ENCODE measurements around the gene TDRD6.

The TDRD6 gene

DNA sequence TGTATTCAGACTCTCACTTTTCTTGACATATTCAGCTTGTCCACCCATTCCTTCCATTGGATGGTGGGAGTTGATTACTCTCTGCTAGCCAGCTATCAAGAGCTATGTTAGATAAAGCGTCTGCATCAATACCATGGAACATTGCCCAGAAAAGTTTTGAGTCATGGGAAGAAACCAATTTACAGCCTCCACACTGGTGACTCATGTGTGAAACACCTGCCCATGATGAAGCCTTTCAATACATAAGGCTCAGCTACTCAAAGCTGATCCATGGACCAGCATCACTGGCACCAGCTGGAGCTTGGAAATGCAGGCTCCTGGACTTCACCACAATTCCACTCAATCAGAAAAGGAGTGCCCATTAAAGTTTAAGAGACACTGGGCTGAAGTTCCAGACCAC is 31.4 kb downstream of the TDRD6 start:
- no peak overlapping the region for H3K27ac ChIP-seq (ENCODE audit: low read length)
- H4K20me1 ChIP-seq (ENCODE audit: insufficient read depth, low read length) = no peaks in the 10 kb centered on the region
- H3K9ac ChIP-seq (ENCODE audit: low read length) = no peak overlapping the region
- no peak overlapping the region for H2AFZ ChIP-seq (ENCODE audit: low read depth, low read length)
- no peaks in the 10 kb centered on the region for H3K9me3 ChIP-seq (ENCODE audit: insufficient read depth, low read length)
- TF ChIP-seq, protein P1, sequence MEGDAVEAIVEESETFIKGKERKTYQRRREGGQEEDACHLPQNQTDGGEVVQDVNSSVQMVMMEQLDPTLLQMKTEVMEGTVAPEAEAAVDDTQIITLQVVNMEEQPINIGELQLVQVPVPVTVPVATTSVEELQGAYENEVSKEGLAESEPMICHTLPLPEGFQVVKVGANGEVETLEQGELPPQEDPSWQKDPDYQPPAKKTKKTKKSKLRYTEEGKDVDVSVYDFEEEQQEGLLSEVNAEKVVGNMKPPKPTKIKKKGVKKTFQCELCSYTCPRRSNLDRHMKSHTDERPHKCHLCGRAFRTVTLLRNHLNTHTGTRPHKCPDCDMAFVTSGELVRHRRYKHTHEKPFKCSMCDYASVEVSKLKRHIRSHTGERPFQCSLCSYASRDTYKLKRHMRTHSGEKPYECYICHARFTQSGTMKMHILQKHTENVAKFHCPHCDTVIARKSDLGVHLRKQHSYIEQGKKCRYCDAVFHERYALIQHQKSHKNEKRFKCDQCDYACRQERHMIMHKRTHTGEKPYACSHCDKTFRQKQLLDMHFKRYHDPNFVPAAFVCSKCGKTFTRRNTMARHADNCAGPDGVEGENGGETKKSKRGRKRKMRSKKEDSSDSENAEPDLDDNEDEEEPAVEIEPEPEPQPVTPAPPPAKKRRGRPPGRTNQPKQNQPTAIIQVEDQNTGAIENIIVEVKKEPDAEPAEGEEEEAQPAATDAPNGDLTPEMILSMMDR (IDR thresholded peaks at IDR 0.05; ENCODE audit: low read depth, low read length) = no peak
- TF ChIP-seq EZH2phosphoT487 (IDR thresholded peaks at IDR 0.05; ENCODE audit: low read depth) = no peak
- no peak overlapping the region for H3K4me3 ChIP-seq (ENCODE audit: low read length)
- peaks cover 24% of the 10 kb centered on the region for H3K27me3 ChIP-seq (ENCODE audit: low read depth, low read length)
- no peaks in the 10 kb centered on the region for H3K79me2 ChIP-seq (ENCODE audit: low read length)
- H3K4me1 ChIP-seq (ENCODE audit: low read length) = peaks cover 7% of the 10 kb centered on the region
- no peaks in the 10 kb centered on the region for H3K36me3 ChIP-seq (replicated peaks; ENCODE audit: low read depth, low read length)
- no peak overlapping the region for H3K4me2 ChIP-seq (ENCODE audit: low read length)

DNA sequence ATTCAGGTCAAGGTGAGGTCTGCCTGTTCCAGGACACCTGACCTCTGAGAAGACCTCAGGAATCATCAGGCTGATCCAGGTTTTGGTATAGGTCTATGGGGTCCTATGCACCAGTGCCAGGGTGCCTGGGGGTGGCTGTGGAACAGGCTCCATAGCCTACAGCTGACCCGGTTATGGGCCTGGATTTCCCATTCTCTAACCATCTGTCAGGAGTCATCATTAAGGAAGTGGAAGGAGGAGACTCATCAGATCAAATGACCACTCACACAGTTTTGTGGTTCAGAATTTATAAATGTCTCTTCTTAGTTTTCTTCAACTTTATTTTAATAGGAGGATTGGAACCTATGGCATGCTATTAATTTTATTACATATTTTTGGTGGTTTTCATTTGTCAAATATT is 32.7 kb downstream of the TDRD6 start:
- H3K4me3 ChIP-seq (ENCODE audit: low read length) = no peak overlapping the region
- H3K27ac ChIP-seq (ENCODE audit: low read length) = no peak overlapping the region
- H3K9me3 ChIP-seq (ENCODE audit: insufficient read depth, low read length) = no peaks in the 10 kb centered on the region
- H2AFZ ChIP-seq (ENCODE audit: low read depth, low read length) = no peak overlapping the region
- peaks cover 33% of the 10 kb centered on the region for H3K27me3 ChIP-seq (ENCODE audit: low read depth, low read length)
- no peak overlapping the region for H3K9ac ChIP-seq (ENCODE audit: low read length)
- no peak for TF ChIP-seq EZH2phosphoT487 (IDR thresholded peaks at IDR 0.05; ENCODE audit: low read depth)
- TF ChIP-seq, protein P1 (IDR thresholded peaks at IDR 0.05; ENCODE audit: low read depth, low read length) = no peak
- H3K4me2 ChIP-seq (ENCODE audit: low read length) = no peak overlapping the region
- H4K20me1 ChIP-seq (ENCODE audit: insufficient read depth, low read length) = no peaks in the 10 kb centered on the region
- peaks cover 7% of the 10 kb centered on the region for H3K4me1 ChIP-seq (ENCODE audit: low read length)
- H3K79me2 ChIP-seq (ENCODE audit: low read length) = no peaks in the 10 kb centered on the region
- H3K36me3 ChIP-seq (replicated peaks; ENCODE audit: low read depth, low read length) = no peaks in the 10 kb centered on the region

DNA sequence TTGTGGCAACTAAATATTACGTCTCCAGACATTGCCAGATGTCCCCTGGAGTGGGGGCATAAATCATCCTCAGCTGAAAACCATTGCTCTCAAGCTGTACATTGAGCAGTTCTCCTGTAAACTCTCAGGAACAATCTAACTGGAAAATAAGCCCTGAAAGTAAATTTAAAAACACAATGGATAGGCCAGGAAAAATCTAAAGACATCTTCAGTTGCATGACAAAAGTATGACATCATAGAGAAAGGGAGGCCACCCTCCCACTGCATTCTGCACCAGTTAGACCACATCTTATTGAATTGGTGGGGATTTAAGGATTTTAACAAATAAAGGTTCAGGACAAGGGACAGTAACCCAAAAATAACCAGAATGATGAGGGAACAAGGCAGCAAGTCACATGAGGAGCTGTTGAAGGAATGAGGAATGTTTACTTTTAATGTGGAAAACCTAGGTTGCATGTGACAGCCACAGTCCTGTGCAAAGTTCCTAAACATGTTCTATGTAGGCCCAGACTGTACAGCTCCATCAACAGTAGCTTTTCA is 42.2 kb downstream of the TDRD6 start:
- no peak overlapping the region for H2AFZ ChIP-seq (ENCODE audit: low read depth, low read length)
- TF ChIP-seq, protein P1 (IDR thresholded peaks at IDR 0.05; ENCODE audit: low read depth, low read length) = no peak
- no peak for TF ChIP-seq EZH2phosphoT487 (IDR thresholded peaks at IDR 0.05; ENCODE audit: low read depth)
- no peak overlapping the region for H3K4me3 ChIP-seq (ENCODE audit: low read length)
- H3K4me1 ChIP-seq (ENCODE audit: low read length) = no peaks in the 10 kb centered on the region
- H3K36me3 ChIP-seq (replicated peaks; ENCODE audit: low read depth, low read length) = no peaks in the 10 kb centered on the region
- H3K9ac ChIP-seq (ENCODE audit: low read length) = no peak overlapping the region
- peaks cover 11% of the 10 kb centered on the region for H3K27me3 ChIP-seq (ENCODE audit: low read depth, low read length)
- H3K79me2 ChIP-seq (ENCODE audit: low read length) = no peaks in the 10 kb centered on the region
- no peaks in the 10 kb centered on the region for H3K9me3 ChIP-seq (ENCODE audit: insufficient read depth, low read length)
- no peak overlapping the region for H3K4me2 ChIP-seq (ENCODE audit: low read length)
- H3K27ac ChIP-seq (ENCODE audit: low read length) = no peak overlapping the region
- no peaks in the 10 kb centered on the region for H4K20me1 ChIP-seq (ENCODE audit: insufficient read depth, low read length)

DNA sequence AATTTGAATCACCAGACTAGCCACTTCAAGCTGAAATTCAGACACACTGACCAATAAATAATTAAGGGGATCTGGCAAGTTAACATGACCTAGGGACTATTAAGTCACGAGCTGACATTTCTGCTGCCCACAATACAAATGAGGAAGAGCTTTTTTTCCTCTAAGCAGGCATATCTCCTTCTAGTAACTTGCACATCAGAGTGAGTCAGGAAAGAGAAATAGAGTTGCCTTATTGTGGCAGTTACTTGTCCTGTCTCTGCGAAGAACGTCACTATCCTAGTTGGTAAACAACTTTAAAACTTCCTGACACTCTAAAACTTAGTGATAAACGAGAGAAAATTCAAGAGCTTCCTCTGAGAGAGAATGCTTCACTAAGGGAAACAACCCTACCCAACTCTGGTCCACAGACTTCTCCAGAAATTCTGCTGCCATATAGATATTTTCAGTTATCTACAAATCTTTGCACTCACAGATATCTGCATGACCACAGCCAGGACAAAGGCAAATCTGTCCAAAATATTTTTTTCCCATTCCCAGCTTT is 43.3 kb downstream of the TDRD6 start:
- TF ChIP-seq, protein P1 (IDR thresholded peaks at IDR 0.05; ENCODE audit: low read depth, low read length) = no peak
- TF ChIP-seq EZH2phosphoT487 (IDR thresholded peaks at IDR 0.05; ENCODE audit: low read depth) = no peak

More for the DNA sequence above, 43.3 kb downstream of the TDRD6 start:
- no peak overlapping the region for H3K27ac ChIP-seq (ENCODE audit: low read length)
- H3K4me2 ChIP-seq (ENCODE audit: low read length) = no peak overlapping the region
- H3K79me2 ChIP-seq (ENCODE audit: low read length) = no peaks in the 10 kb centered on the region
- no peak overlapping the region for H2AFZ ChIP-seq (ENCODE audit: low read depth, low read length)
- H3K27me3 ChIP-seq (ENCODE audit: low read depth, low read length) = 0 out of 2 replicates have a peak, but pooled peaks cover 6% of the 10 kb centered on the region
- H3K4me3 ChIP-seq (ENCODE audit: low read length) = no peak overlapping the region
- no peaks in the 10 kb centered on the region for H3K4me1 ChIP-seq (ENCODE audit: low read length)
- H4K20me1 ChIP-seq (ENCODE audit: insufficient read depth, low read length) = no peaks in the 10 kb centered on the region
- no peak overlapping the region for H3K9ac ChIP-seq (ENCODE audit: low read length)
- no peaks in the 10 kb centered on the region for H3K36me3 ChIP-seq (replicated peaks; ENCODE audit: low read depth, low read length)
- H3K9me3 ChIP-seq (ENCODE audit: insufficient read depth, low read length) = no peaks in the 10 kb centered on the region
